GM18511 (cell line): ENCODE measurements around the gene HSPA1L.
A peak's percentile ranks its signal among the peaks of the same experiment; 100 is the strongest.
"Not testable (repeated sequence)": the region's sequence is repeated elsewhere in the genome, so short reads cannot be mapped to it uniquely, and the experiment has no call there.

Experiments
- ATAC-seq: cut with Tn5 transposase; IDR thresholded peaks from one replicate; pipeline ENCODE4 v1.9.1; 2021; ENCODE audit warnings: mild to moderate bottlenecking, moderate library complexity; ENCODE audit not compliant: unreplicated experiment

Gene HSPA1L

GRCh38 chr6:31815025-31815838 lies at the start of gene HSPA1L, which contains the start of gene HSPA1A:
Gene HSPA1L, minus strand, starts transcription at chr6:31815283. Its CDS starts 3,311 bp downstream, at chr6:31811972.
Gene HSPA1A, plus strand, starts transcription at chr6:31815543. Its CDS starts 214 bp downstream, at chr6:31815757.
- peak; percentile 51 for ATAC-seq

DNA sequence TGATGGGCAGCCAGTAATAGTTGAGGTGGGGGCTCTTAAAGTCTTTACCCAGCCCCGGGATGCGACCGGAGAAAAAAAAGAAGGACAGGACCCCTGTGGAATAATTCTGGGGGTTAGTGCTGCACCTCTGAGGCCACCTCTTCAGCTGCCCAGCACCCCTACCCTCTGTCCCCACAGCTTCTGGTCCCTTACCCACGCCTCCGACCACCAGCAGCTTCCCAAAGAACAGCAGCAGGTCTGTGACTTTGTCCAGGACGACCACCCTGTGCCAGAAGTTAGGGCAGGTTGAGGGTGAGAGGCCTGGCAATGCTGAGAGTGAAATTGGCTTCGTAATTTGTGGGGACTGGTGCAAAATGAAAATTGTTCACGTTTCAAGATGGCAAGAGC lies 49.7 kb upstream of the HSPA1L start:
- no peak for ATAC-seq

DNA sequence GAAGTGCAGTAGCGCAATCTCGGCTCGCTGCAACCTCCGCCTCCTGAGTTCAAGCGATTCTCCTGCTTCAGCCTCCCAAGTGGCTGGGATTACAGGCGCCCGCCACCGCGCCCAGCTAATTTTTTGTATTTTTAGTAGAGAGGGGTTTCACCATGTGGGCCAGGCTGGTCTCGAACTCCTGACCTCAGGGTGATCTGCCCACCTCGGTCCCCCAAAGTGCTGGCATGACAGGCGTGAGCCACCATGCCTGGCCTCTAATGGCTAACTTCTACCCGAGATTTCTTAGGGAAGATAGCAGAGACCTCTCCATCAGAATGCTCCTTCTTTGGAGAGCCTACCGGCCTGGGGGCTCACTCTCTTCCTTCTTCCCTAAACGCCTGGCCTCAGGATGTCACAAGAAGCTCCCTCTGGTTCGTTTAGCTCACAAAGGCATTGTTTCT lies 49.1 kb upstream of the HSPA1L start:
- ATAC-seq, result not testable (repeated sequence)

DNA sequence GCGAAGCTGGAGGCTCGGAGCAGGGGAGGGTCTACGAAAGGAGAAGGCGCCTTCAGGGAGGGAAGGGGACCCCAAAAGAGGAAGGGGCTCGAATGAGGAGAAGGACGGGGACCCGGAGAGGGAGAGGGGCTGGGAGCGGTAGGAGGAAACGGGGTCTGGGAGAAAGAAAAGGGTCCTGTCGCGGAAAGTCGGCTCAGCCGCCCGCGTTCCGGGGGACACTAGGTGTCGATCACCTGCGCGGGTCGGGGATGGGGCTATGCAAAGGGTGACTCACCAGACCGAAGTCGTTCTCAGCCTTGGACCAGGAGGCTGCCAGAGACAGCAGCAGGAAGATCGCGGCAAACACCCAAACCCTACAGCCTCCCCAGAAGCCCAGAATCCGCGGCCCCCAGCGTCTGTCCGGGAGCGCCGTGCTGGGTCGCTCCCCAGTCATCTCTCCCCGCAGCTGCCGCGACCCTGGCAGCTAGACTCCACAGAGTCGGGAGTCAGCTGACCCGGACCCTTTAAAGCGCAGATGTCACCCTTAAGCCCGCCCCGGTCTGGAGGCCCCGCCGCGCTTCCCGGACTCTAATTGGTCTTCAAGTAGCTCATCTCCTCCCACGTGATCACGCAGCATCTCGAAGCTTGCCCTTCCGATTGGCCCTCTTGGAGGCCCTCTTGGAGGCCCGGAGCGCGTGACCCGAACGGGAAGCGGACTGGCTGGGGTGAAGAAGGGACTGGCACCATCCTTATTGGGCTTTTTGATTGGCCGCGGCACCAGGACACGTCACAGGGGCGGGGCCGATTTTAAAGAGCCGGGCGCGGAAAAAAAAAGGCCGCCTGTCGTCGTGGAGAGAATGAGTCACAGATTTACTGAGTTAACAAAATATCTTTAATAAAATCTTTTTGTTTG lies 47.5 kb upstream of the HSPA1L start, which contains the start of gene NEU1:
Gene NEU1 (minus strand): TSS at position 478 of the 892 bp plus-strand sequence. CDS start 45 bp downstream, at position 433.
- peak; percentile 94 for ATAC-seq

GRCh38 chr6:31861919-31862343 lies 46.8 kb upstream of the HSPA1L start:
- no peak for ATAC-seq

DNA sequence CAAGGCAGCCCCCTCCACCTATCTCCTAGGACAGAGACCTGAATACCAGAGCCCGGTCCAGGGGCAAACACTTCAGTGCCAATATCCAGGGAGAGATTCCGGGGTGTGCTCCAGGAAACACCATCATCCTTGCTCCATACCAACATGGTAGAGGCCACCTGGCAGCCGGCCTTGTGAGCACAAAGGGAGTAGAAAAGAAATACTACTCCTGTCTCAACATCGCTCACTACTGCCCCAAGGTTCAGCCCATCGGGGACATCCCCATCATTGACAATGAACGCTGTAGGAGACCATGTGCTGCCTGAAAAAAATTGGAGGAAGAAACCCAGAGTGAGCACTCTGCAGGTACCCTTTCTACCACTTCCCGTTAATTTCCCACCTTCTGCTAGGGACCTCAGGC lies 46.1 kb upstream of the HSPA1L start:
- ATAC-seq, result no peak

- ATAC-seq, result no peak
These were observed 45.3 kb upstream of the HSPA1L start for GRCh38 chr6:31860349-31860748.

DNA sequence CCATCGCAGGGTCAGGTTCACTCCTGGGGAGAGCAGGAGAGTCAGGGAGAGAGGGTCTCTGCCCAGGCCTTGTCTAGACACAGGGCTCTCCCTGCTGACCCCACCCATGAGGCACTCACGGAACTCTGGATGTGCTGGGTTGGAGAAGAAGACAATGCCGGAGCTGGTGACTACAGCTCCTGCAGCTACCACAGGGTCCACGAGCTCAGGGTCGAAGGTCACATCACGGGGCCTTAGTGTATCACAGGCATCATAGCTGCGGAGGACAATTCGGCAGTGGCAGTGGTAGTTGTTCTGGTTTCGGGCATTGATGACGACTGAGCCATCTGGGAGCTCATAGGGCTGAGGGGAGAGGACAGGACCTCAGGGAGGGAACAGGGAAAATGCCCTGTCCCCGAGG lies 44.8 kb upstream of the HSPA1L start:
- ATAC-seq, result no peak

GRCh38 chr6:31858707-31859106 lies 43.6 kb upstream of the HSPA1L start:
- ATAC-seq, result no peak

DNA sequence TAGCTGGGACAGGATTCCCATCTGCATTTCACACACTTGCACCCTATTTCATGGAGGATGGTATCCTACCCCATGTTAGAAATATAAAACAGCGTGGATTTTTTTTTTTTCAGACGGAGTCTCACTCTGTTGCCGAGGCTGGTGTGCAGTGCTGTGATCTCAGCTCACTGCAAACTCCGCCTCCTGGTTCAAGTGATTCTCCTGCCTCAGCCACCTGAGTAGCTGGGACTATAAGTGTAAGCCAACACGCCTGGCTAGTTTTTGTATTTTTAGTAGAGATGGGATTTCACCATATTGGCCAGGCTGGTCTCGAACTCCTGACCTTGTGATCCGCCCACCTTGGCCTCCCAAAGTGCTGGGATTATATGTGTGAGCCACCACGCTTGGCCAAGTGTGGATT lies 42.7 kb upstream of the HSPA1L start:
- ATAC-seq, result not testable (repeated sequence)

DNA sequence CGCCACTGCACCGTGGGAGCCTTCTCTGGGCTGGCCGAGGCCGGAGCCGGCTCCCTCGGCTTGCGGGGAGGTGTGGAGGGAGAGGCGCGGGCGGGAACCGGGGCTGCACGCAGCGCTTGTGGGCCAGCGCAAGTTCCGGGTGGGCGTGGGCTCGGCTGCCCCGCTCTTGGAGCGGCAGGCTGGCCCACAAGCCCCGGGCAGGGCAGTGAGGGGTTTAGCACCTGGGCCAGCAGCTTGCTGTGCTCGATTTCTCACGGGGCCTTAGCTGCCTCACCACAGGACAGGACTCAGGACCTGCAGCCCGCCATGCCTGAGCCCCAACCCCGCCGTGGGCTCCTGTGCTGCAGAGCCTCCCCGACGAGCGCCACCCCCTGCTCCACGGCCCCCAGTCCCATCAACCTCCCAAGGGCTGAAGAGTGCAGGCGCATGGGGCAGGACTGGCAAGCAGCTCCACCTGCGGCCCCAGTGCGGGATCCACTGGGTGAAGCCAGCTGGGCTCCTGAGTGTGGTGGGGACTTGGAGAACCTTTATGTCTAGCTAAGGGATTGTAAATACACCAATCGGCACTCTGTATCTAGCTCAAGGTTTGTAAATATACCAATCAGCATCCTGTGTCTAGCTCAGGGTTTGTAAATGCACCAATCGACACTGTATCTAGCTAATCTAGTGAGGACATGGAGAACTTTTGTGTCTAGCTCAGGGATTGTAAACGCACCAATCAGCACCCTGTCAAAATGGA lies 37.1 kb upstream of the HSPA1L start:
- not testable (repeated sequence) for ATAC-seq

- ATAC-seq, result no peak
These were observed 36.4 kb upstream of the HSPA1L start for GRCh38 chr6:31851485-31851832.

- ATAC-seq, result no peak
These were observed 35.8 kb upstream of the HSPA1L start for GRCh38 chr6:31850765-31851484.

- ATAC-seq, result no peak
These were observed 32.3 kb upstream of the HSPA1L start for GRCh38 chr6:31847276-31847978.

- ATAC-seq, result no peak
These were observed 29.4 kb upstream of the HSPA1L start for GRCh38 chr6:31844507-31844906.

DNA sequence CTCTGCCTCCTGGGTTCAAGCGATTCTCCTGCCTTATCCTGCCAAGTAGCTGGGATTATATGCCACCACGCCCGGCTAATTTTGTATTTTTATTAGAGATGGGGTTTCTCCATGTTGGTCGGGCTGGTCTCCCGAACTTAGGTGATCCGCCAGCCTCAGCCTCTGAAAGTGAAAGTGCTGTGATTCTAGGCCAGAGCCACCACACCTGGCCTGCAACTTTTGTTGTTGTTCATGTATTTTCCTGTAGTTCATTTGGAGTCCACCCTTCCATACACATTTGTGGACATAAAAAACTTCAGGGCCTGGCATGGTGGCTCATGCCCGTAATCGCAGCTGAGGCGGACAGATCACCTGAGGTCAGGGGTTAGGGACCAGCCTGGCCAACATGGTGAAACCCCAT lies 27.0 kb upstream of the HSPA1L start:
- ATAC-seq, result no peak

- ATAC-seq, result not testable (repeated sequence)
These were observed 24.7 kb upstream of the HSPA1L start for GRCh38 chr6:31839779-31840126.

DNA sequence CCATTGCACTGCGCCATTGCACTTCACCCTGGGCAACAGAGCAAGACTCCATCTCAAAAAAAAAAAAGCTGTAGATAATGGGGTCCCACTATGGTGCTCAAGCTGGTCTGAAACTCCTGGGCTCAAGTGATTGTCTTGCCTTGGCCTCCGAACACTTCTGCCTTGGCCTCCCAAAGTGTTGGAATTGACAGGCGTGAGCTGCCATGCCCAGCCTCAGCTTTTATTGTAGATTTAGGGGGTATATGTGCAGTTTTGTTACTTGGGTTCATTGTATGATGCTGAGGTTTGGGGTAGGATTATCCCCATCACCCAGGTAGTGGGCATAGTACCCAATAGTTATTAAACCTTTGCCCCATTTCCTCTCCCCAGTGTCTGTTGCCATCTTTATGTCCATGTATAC lies 23.9 kb upstream of the HSPA1L start:
- ATAC-seq, result no peak

- ATAC-seq, result not testable (repeated sequence)
These were observed 23.1 kb upstream of the HSPA1L start for GRCh38 chr6:31838114-31838553.
